LNCAP (cell line): ENCODE data around the gene CNTNAP1.

Source experiments
- TF ChIP-seq, protein P1 (sequence below): fragments of 450-650 bp; IDR thresholded peaks from 2 replicates; pipeline ENCODE4 v1.5.1; 2017; ENCODE audit warnings: mild to moderate bottlenecking

Gene CNTNAP1

GRCh38 chr17:42681976-42682721, at the start of gene CNTNAP1:
Gene CNTNAP1 (plus strand): TSS chr17:42682531. CDS start chr17:42682830, 299 bp downstream.
- TF ChIP-seq, protein P1, sequence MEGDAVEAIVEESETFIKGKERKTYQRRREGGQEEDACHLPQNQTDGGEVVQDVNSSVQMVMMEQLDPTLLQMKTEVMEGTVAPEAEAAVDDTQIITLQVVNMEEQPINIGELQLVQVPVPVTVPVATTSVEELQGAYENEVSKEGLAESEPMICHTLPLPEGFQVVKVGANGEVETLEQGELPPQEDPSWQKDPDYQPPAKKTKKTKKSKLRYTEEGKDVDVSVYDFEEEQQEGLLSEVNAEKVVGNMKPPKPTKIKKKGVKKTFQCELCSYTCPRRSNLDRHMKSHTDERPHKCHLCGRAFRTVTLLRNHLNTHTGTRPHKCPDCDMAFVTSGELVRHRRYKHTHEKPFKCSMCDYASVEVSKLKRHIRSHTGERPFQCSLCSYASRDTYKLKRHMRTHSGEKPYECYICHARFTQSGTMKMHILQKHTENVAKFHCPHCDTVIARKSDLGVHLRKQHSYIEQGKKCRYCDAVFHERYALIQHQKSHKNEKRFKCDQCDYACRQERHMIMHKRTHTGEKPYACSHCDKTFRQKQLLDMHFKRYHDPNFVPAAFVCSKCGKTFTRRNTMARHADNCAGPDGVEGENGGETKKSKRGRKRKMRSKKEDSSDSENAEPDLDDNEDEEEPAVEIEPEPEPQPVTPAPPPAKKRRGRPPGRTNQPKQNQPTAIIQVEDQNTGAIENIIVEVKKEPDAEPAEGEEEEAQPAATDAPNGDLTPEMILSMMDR: no peak

GRCh38 chr17:42632949-42633444, 49.3 kb upstream of the CNTNAP1 start:
- TF ChIP-seq, protein P1: no peak

GRCh38 chr17:42639525-42640113, 42.7 kb upstream of the CNTNAP1 start:
- TF ChIP-seq, protein P1: no peak

GRCh38 chr17:42640121-42640520, 42.2 kb upstream of the CNTNAP1 start:
- TF ChIP-seq, protein P1: no peak

DNA sequence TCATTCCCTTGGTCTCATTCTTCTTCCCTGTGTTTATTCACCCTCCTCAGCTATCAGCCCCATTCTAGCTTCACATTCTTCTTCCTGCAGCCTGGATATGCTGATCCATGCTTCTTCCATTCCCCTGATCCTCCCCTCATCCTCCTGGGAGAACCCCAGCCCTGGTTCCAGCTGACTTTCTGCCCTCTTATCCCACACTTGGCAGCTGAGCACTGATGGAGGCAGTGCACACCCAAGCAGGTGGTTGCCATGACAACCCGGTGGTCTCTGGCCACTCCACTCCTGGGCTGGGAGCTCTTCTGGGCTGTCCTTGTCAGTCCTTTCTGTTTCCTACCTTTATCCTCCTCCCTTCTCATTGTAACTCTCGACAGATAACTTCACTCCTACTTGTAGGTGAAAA, 40.0 kb upstream of the CNTNAP1 start:
- TF ChIP-seq, protein P1: no peak

DNA sequence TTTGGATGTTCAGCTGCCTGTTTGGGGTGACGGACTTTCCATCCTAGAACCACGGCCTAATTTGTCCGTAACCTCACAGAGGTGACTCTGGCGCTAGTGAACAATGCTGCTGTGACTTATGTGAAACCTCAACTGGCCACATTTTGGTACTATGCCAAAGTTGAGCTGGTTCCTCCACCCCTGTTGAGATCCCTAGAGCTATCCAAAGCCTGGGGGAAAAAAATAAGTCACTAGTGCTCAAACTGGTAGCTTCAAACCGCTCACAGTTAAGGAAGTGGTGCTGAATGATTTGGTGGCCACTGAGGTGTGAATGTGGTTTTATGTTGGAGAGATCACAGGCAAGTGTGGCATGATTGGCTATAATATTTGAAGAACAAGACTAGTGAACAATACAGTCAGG, 34.6 kb upstream of the CNTNAP1 start:
- TF ChIP-seq, protein P1: no peak

DNA sequence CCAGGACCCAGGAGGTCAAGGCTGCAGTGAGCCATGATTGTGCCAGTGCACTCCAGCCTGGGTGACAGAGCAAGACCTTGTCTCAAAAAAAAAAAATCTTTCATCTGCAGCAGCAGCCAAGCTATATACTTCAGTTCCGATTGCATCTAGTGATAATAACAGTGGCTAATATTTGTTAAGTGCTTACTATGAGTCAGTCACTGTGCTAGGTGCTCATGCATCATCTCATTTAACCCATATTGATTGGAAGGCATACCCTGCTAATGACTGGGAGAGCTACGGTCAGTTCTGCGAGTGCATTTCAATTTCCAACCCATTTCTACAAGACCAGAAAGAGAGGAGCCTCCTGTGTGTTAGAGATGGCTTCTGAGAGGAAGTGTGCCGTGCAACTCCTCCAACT, 30.9 kb upstream of the CNTNAP1 start:
- TF ChIP-seq, protein P1: no peak
